Ovary (tissue), 9 donors: ENCODE measurements around the gene SNCA. TPM values are rescaled to one million over a fixed set of nuclear protein-coding genes. Genes with fewer than 3 reads are reported as not detected.

Experiments used
- DNase-seq, 5 donors: peaks; one replicate each; pipeline ENCODE4 v3.0.0-alpha.2; 2019 to 2020
- H3K27ac ChIP-seq, 2 donors: fragments of 200-600 bp; one replicate each; pipeline versions ENCODE4 v1.5.1 to v1.8.0; 2019 to 2022
- H3K27me3 ChIP-seq: fragments of 200-600 bp; one replicate; pipeline ENCODE4 v1.8.0; 2022
- H3K36me3 ChIP-seq: fragments of 200-600 bp; sonication (generic); one replicate; pipeline ENCODE4 v1.5.1; 2019
- H3K4me1 ChIP-seq: one replicate; pipeline ENCODE4 v1.8.1; 2013; ENCODE audit warnings: mild to moderate bottlenecking, moderate library complexity; ENCODE audit not compliant: insufficient read depth
- H3K4me3 ChIP-seq: fragments of 200-600 bp; sonication (generic); one replicate; pipeline ENCODE4 v1.5.1; 2017
- H3K9me3 ChIP-seq, 2 donors: fragments of 200-600 bp in 1 of 2; sonication (generic) in 1 of 2; one replicate each; pipeline versions ENCODE4 v1.5.1 to v1.8.1; 2013 to 2019; ENCODE audit warnings: mild to moderate bottlenecking in 1 of 2, moderate library complexity in 1 of 2
- CTCF ChIP-seq, 3 donors: fragments of 450-650 bp in 2 of 3; fragments of 200-600 bp in 1 of 3; IDR thresholded peaks; one replicate each; pipeline versions ENCODE4 v1.5.1 to v1.8.0; 2016 to 2022; ENCODE audit warnings: antibody characterized with exemption in 3 of 3, mild to moderate bottlenecking in 1 of 3
- EP300 ChIP-seq: sonication (generic); formaldehyde crosslinking; IDR thresholded peaks from one replicate; pipeline ENCODE4 v1.6.1; 2017; ENCODE audit warnings: antibody characterized with exemption
- POLR2A ChIP-seq: fragments of 450-650 bp; IDR thresholded peaks from one replicate; pipeline ENCODE4 v1.6.1; 2017; ENCODE audit warnings: antibody characterized with exemption, mild to moderate bottlenecking, moderate library complexity
- WGBS, 3 donors: extraction: QIAGEN DNeasy Blood & Tissue Kit in 1 of 3; methylation state at CpG; one replicate each; pipeline versions ENCODE4 v1.1.5 to v1.1.7; 2013 to 2017; 5-methylcytosine and 5-hydroxymethylcytosine counted together
- intact Hi-C, 4 donors: fragments of 100-400 bp; cut with DNase I; formaldehyde crosslinking; loops; one replicate each; pipeline versions ENCODE4 v1.11.0 to v1.15.1; 2022 to 2023
- polyA plus RNA-seq, 2 donors: library from polyadenylated mRNA; stranded (reverse); fragments of 200-250 nt in 1 of 2; fragments of 350-450 nt in 1 of 2; fragmentation: Illumina TruSeq in 1 of 2; extraction: RNeasy Lipid Tissue Mini Kit (QIAGEN cat#74804) in 1 of 2; gene quantifications; one replicate each; pipeline ENCODE4 v1.2.3, GENCODE V29; 2013 to 2014
- total RNA-seq, 7 donors: library from RNA; depleted of rRNA in 2 of 7; stranded (reverse); fragments of >200 nt in 2 of 7; fragmentation: NEBNext Ultra II Directional in 3 of 7; extraction: Animal tissue kit (Norgen Biotek cat#: 25700) in 3 of 7; gene quantifications; one replicate each; pipeline versions ENCODE4 v1.1.0 to v1.2.4, GENCODE V29; 2016 to 2023
- donor health status: DM: no; HTN: no; CAD: no; lungs with moderate emphysema.
- donor health status: DM: no; HTN: no; CAD: no.
- donor health status: Bipolar disorder and iron deficiency.
- donor health status: DM: yes; HTN: yes; CAD: no.
- donor health status: DM: no; HTN: no; CAD: no.
- donor health status: DM: yes; HTN: yes; CAD: no.

Gene SNCA
- total and polyA plus RNA-seq, 9 donors, result 7.6 to 69.8 (median 24.4) TPM

GRCh38 chr4:89781321-89781720 is 55.6 kb downstream of the SNCA start:
- no peak overlapping the region for H3K27ac ChIP-seq
- intact Hi-C loops, result no loop called here
- TF ChIP-seq POLR2A (no peak), CTCF (IDR thresholded peaks at IDR 0.05) (no peak)
- H3K4me1 ChIP-seq, result no peaks in the 10 kb centered on the region
- H3K36me3 ChIP-seq, result no peaks in the 10 kb centered on the region
- DNase-seq, result no peak
- no peaks in the 10 kb centered on the region for H3K27me3 ChIP-seq
- WGBS, 3 donors, result 81 to 84% (median 83%) methylated on average over 2 of the region's 2 CpGs
- no peaks in the 10 kb centered on the region for H3K9me3 ChIP-seq
- no peak overlapping the region for H3K4me3 ChIP-seq

GRCh38 chr4:89773805-89774204 is 63.2 kb downstream of the SNCA start:
- H3K4me1 ChIP-seq, result no peaks in the 10 kb centered on the region
- whole genome bisulfite sequencing, 3 donors, result 93 to 96% (median 94%) methylated on average over 2 of the region's 2 CpGs
- no peak overlapping the region for H3K4me3 ChIP-seq
- H3K27ac ChIP-seq, result no peak overlapping the region
- intact Hi-C loops, result no loop called here
- DNase-seq, result no peak
- H3K9me3 ChIP-seq, result no peaks in the 10 kb centered on the region
- no peaks in the 10 kb centered on the region for H3K27me3 ChIP-seq
- H3K36me3 ChIP-seq, result no peaks in the 10 kb centered on the region
- TF ChIP-seq POLR2A (no peak), EP300 (no peak), CTCF (IDR thresholded peaks at IDR 0.05) (no peak)

- no peak overlapping the region for H3K27ac ChIP-seq
- TF ChIP-seq CTCF (IDR thresholded peaks at IDR 0.05) (no peak), POLR2A (no peak), EP300 (no peak)
- no peaks in the 10 kb centered on the region for H3K27me3 ChIP-seq
- no peak for DNase-seq
- no peaks in the 10 kb centered on the region for H3K36me3 ChIP-seq
- no peaks in the 10 kb centered on the region for H3K9me3 ChIP-seq
- intact Hi-C loops, result no loop called here
- no peaks in the 10 kb centered on the region for H3K4me1 ChIP-seq
- 95 to 98% (median 97%) methylated on average over 3 of the region's 3 CpGs for WGBS, 3 donors
- no peak overlapping the region for H3K4me3 ChIP-seq
Observed at GRCh38 chr4:89769856-89770255, 67.1 kb downstream of the SNCA start.

GRCh38 chr4:89767924-89768323 is 69.0 kb downstream of the SNCA start:
- Histone ChIP-seq H3K27me3 (no peaks in the 10 kb centered on the region), H3K4me3 (no peak overlapping the region), H3K36me3 (no peaks in the 10 kb centered on the region), H3K27ac (no peak overlapping the region), H3K9me3 (no peaks in the 10 kb centered on the region), H3K4me1 (no peaks in the 10 kb centered on the region)
- TF ChIP-seq CTCF (IDR thresholded peaks at IDR 0.05) (no peak), POLR2A (no peak), EP300 (no peak)
- no peak for DNase-seq
- intact Hi-C loops, result no loop called here

- Histone ChIP-seq H3K27me3 (no peaks in the 10 kb centered on the region), H3K4me3 (no peak overlapping the region), H3K36me3 (no peaks in the 10 kb centered on the region), H3K4me1 (no peaks in the 10 kb centered on the region), H3K9me3 (no peaks in the 10 kb centered on the region), H3K27ac (peak overlapping the region in 1 of 2 donors; percentile 45)
- TF ChIP-seq CTCF (IDR thresholded peaks at IDR 0.05) (no peak), EP300 (no peak), POLR2A (no peak)
- peak in 3 of 5 donors; percentile 29 to 32 (median 30) for DNase-seq
- intact Hi-C loops, result no loop called here
- 7 to 10% (median 9%) methylated on average over 2 of the region's 2 CpGs for WGBS, 3 donors
Observed at GRCh38 chr4:89765966-89766365, 71.0 kb downstream of the SNCA start.
